Mesendoderm (in vitro differentiated cells): ENCODE results near the gene STK33.

Source experiments
- DNase-seq: peaks from one replicate; pipeline ENCODE4 v3.0.0; 2013
- H2AK5ac ChIP-seq: 2 replicates; pipeline ENCODE4 v1.6.1; 2013; ENCODE audit warnings: low read length, inconsistent platforms
- H2BK120ac ChIP-seq: 2 replicates; pipeline ENCODE4 v1.6.1; 2013; ENCODE audit warnings: low read depth, mild to moderate bottlenecking, low read length, moderate library complexity, mixed read lengths
- H2BK15ac ChIP-seq: replicated peaks from 2 replicates; pipeline ENCODE4 v1.6.1; 2013; ENCODE audit warnings: low read depth, mild to moderate bottlenecking, moderate library complexity
- H2BK5ac ChIP-seq: 2 replicates; pipeline ENCODE4 v1.6.1; 2013; ENCODE audit warnings: low read length, inconsistent platforms
- H3K18ac ChIP-seq: 2 replicates; pipeline ENCODE4 v1.6.1; 2013; ENCODE audit warnings: mild to moderate bottlenecking, low read length, mixed read lengths
- H3K23ac ChIP-seq: one replicate; pipeline ENCODE4 v1.6.1; 2013; ENCODE audit warnings: low read length
- H3K27ac ChIP-seq: 2 replicates; pipeline ENCODE4 v1.5.1; 2013; ENCODE audit warnings: low read depth, mild to moderate bottlenecking, inconsistent platforms, low read length, moderate library complexity
- H3K27me3 ChIP-seq: 2 replicates; pipeline ENCODE4 v1.6.1; 2013; ENCODE audit warnings: low read length, control low read depth, mild to moderate bottlenecking, inconsistent platforms; ENCODE audit not compliant: insufficient read depth, poor library complexity
- H3K36me3 ChIP-seq: 2 replicates; pipeline ENCODE4 v1.6.1; 2013; ENCODE audit warnings: low read length, inconsistent platforms; ENCODE audit not compliant: control insufficient read depth, insufficient read depth
- H3K4ac ChIP-seq: one replicate; pipeline ENCODE4 v1.6.1; 2013; ENCODE audit warnings: low read depth, mild to moderate bottlenecking, low read length, moderate library complexity
- H3K4me1 ChIP-seq: 2 replicates; pipeline ENCODE4 v1.6.1; 2013; ENCODE audit warnings: low read depth, low read length, inconsistent platforms; ENCODE audit not compliant: control insufficient read depth
- H3K4me2 ChIP-seq: 2 replicates; pipeline ENCODE4 v1.6.1; 2013; ENCODE audit warnings: low read length
- H3K4me3 ChIP-seq: 2 replicates; pipeline ENCODE4 v1.5.1; 2013; ENCODE audit warnings: mild to moderate bottlenecking, low read length
- H3K56ac ChIP-seq: one replicate; pipeline ENCODE4 v1.6.1; 2013; ENCODE audit warnings: low read length
- H3K79me1 ChIP-seq: 2 replicates; pipeline ENCODE4 v1.6.1; 2013; ENCODE audit warnings: low read length, inconsistent platforms
- H3K79me2 ChIP-seq: 2 replicates; pipeline ENCODE4 v1.6.1; 2013; ENCODE audit warnings: mild to moderate bottlenecking, low read length; ENCODE audit not compliant: control insufficient read depth, insufficient read depth
- H3K9ac ChIP-seq: 2 replicates; pipeline ENCODE4 v1.6.1; 2013; ENCODE audit warnings: low read length, inconsistent platforms
- H4K5ac ChIP-seq: one replicate; pipeline ENCODE4 v1.6.1; 2013; ENCODE audit warnings: low read length
- H4K8ac ChIP-seq: one replicate; pipeline ENCODE4 v1.6.1; 2013; ENCODE audit warnings: low read depth, mild to moderate bottlenecking, control low read depth, low read length, moderate library complexity
- WGBS: extraction: QIAGEN DNeasy Blood & Tissue Kit; methylation state at CpG from one replicate; pipeline ENCODE4 v1.1.7; 2013; ENCODE audit warnings: low lambda C conversion rate, missing lambda C conversion rate; ENCODE audit not compliant: insufficient coverage; ENCODE audit errors: extremely low coverage; 5-methylcytosine and 5-hydroxymethylcytosine counted together

The STK33 gene

GRCh38 chr11:8638300-8638699 lies 44.3 kb upstream of the STK33 start:
- H3K27me3 ChIP-seq, result no peaks in the 10 kb centered on the region
- H3K79me2 ChIP-seq, result no peaks in the 10 kb centered on the region
- WGBS, result no CpG with 5 or more reads among the region's 5 CpGs
- H3K79me1 ChIP-seq, result no peaks in the 10 kb centered on the region
- no peak overlapping the region for H2BK120ac ChIP-seq
- no peak overlapping the region for H3K4me2 ChIP-seq
- H3K36me3 ChIP-seq, result no peaks in the 10 kb centered on the region
- H4K5ac ChIP-seq, result no peak overlapping the region
- H3K27ac ChIP-seq, result no peak overlapping the region
- H3K4ac ChIP-seq, result no peak overlapping the region
- H2BK5ac ChIP-seq, result no peak overlapping the region
- no peak for DNase-seq
- H3K23ac ChIP-seq, result no peak overlapping the region
- H3K4me1 ChIP-seq, result no peaks in the 10 kb centered on the region
- no peak overlapping the region for H3K4me3 ChIP-seq
- H2BK15ac ChIP-seq, result no peak overlapping the region
- H3K56ac ChIP-seq, result no peak overlapping the region
- H2AK5ac ChIP-seq, result no peak overlapping the region
- no peak overlapping the region for H3K9ac ChIP-seq
- no peak overlapping the region for H3K18ac ChIP-seq
- no peak overlapping the region for H4K8ac ChIP-seq

GRCh38 chr11:8636127-8636526 lies 42.1 kb upstream of the STK33 start:
- Histone ChIP-seq H3K18ac (no peak overlapping the region), H2BK120ac (no peak overlapping the region), H3K79me1 (no peaks in the 10 kb centered on the region), H3K36me3 (no peaks in the 10 kb centered on the region), H3K4me3 (no peak overlapping the region), H2AK5ac (no peak overlapping the region), H3K56ac (no peak overlapping the region), H2BK15ac (no peak overlapping the region), H3K27me3 (no peaks in the 10 kb centered on the region), H3K27ac (no peak overlapping the region), H3K79me2 (no peaks in the 10 kb centered on the region), H3K9ac (no peak overlapping the region), H3K4me1 (no peaks in the 10 kb centered on the region), H3K4ac (no peak overlapping the region), H2BK5ac (no peak overlapping the region), H3K4me2 (no peak overlapping the region), H4K5ac (no peak overlapping the region), H4K8ac (no peak overlapping the region), H3K23ac (no peak overlapping the region)
- DNase-seq, result no peak
- no CpG with 5 or more reads among the region's 2 CpGs for whole genome bisulfite sequencing

- no peaks in the 10 kb centered on the region for H3K79me1 ChIP-seq
- no peak overlapping the region for H2BK15ac ChIP-seq
- no peak overlapping the region for H3K4me3 ChIP-seq
- H2BK120ac ChIP-seq, result no peak overlapping the region
- H3K27ac ChIP-seq, result no peak overlapping the region
- no peak overlapping the region for H2BK5ac ChIP-seq
- H4K8ac ChIP-seq, result no peak overlapping the region
- no peaks in the 10 kb centered on the region for H3K4me1 ChIP-seq
- H3K4me2 ChIP-seq, result no peak overlapping the region
- H3K4ac ChIP-seq, result no peak overlapping the region
- H3K36me3 ChIP-seq, result no peaks in the 10 kb centered on the region
- H3K79me2 ChIP-seq, result no peaks in the 10 kb centered on the region
- no peak for DNase-seq
- no CpG with 5 or more reads among the region's 6 CpGs for WGBS
- H3K9ac ChIP-seq, result no peak overlapping the region
- no peak overlapping the region for H3K18ac ChIP-seq
- no peak overlapping the region for H3K23ac ChIP-seq
- no peak overlapping the region for H2AK5ac ChIP-seq
- H3K56ac ChIP-seq, result no peak overlapping the region
- no peaks in the 10 kb centered on the region for H3K27me3 ChIP-seq
- no peak overlapping the region for H4K5ac ChIP-seq
Observed at GRCh38 chr11:8634498-8634897, 40.5 kb upstream of the STK33 start.

- no CpG with 5 or more reads among the region's 6 CpGs for WGBS
- H3K27me3 ChIP-seq, result no peaks in the 10 kb centered on the region
- no peak overlapping the region for H3K9ac ChIP-seq
- H3K79me1 ChIP-seq, result no peaks in the 10 kb centered on the region
- H3K4me1 ChIP-seq, result no peaks in the 10 kb centered on the region
- no peak overlapping the region for H2BK15ac ChIP-seq
- no peaks in the 10 kb centered on the region for H3K79me2 ChIP-seq
- no peak overlapping the region for H3K27ac ChIP-seq
- H3K4me3 ChIP-seq, result no peak overlapping the region
- no peaks in the 10 kb centered on the region for H3K36me3 ChIP-seq
- H4K8ac ChIP-seq, result no peak overlapping the region
- DNase-seq, result no peak
- H4K5ac ChIP-seq, result no peak overlapping the region
- H3K4ac ChIP-seq, result no peak overlapping the region
- no peak overlapping the region for H2BK5ac ChIP-seq
- no peak overlapping the region for H3K18ac ChIP-seq
- H3K4me2 ChIP-seq, result no peak overlapping the region
- no peak overlapping the region for H2AK5ac ChIP-seq
- no peak overlapping the region for H3K23ac ChIP-seq
- H3K56ac ChIP-seq, result no peak overlapping the region
- H2BK120ac ChIP-seq, result no peak overlapping the region
Observed at GRCh38 chr11:8631395-8632118, 37.5 kb upstream of the STK33 start.

- H3K18ac ChIP-seq, result no peak overlapping the region
- H2BK120ac ChIP-seq, result no peak overlapping the region
- H3K79me2 ChIP-seq, result no peaks in the 10 kb centered on the region
- H3K27ac ChIP-seq, result no peak overlapping the region
- no peak overlapping the region for H3K4me2 ChIP-seq
- no peaks in the 10 kb centered on the region for H3K27me3 ChIP-seq
- no peak overlapping the region for H3K56ac ChIP-seq
- no peaks in the 10 kb centered on the region for H3K36me3 ChIP-seq
- H3K4me1 ChIP-seq, result no peaks in the 10 kb centered on the region
- no peaks in the 10 kb centered on the region for H3K79me1 ChIP-seq
- no peak overlapping the region for H2AK5ac ChIP-seq
- H3K4ac ChIP-seq, result no peak overlapping the region
- no peak overlapping the region for H3K4me3 ChIP-seq
- H2BK15ac ChIP-seq, result no peak overlapping the region
- H3K23ac ChIP-seq, result no peak overlapping the region
- no peak overlapping the region for H2BK5ac ChIP-seq
- WGBS, result no CpG with 5 or more reads among the region's 2 CpGs
- H3K9ac ChIP-seq, result no peak overlapping the region
- no peak for DNase-seq
- no peak overlapping the region for H4K8ac ChIP-seq
- no peak overlapping the region for H4K5ac ChIP-seq
Observed at GRCh38 chr11:8624698-8625097, 30.7 kb upstream of the STK33 start.

GRCh38 chr11:8621147-8621546 lies 27.1 kb upstream of the STK33 start:
- H3K18ac ChIP-seq, result no peak overlapping the region
- H2BK5ac ChIP-seq, result no peak overlapping the region
- no peaks in the 10 kb centered on the region for H3K36me3 ChIP-seq
- no peaks in the 10 kb centered on the region for H3K79me2 ChIP-seq
- H3K4me3 ChIP-seq, result no peak overlapping the region
- DNase-seq, result no peak
- no peak overlapping the region for H2BK15ac ChIP-seq
- H3K4me2 ChIP-seq, result no peak overlapping the region
- no peak overlapping the region for H2BK120ac ChIP-seq
- H3K9ac ChIP-seq, result no peak overlapping the region
- WGBS, result no CpG with 5 or more reads among the region's 4 CpGs
- no peaks in the 10 kb centered on the region for H3K79me1 ChIP-seq
- H3K4me1 ChIP-seq, result no peaks in the 10 kb centered on the region
- no peak overlapping the region for H3K23ac ChIP-seq
- H3K56ac ChIP-seq, result no peak overlapping the region
- H2AK5ac ChIP-seq, result no peak overlapping the region
- H4K8ac ChIP-seq, result no peak overlapping the region
- no peaks in the 10 kb centered on the region for H3K27me3 ChIP-seq
- no peak overlapping the region for H3K4ac ChIP-seq
- no peak overlapping the region for H3K27ac ChIP-seq
- no peak overlapping the region for H4K5ac ChIP-seq
